Activated CD4-positive, alpha-beta T cell treated with anti-CD3 and anti-CD28 coated beads for 36 hours (primary cell): ENCODE measurements around the gene ASPG. TPM values are rescaled to one million over a fixed set of nuclear protein-coding genes. Genes with fewer than 3 reads are reported as not detected.

ENCODE experiments used
- ATAC-seq: fragments of 200-7000 bp; cut with Tn5 transposase; one replicate; pipeline ENCODE4 v1.10.0; 2021; ENCODE audit warnings: mild to moderate bottlenecking, moderate library complexity
- CTCF ChIA-PET: fragments of 350-600 bp; sonication (Branson Sonifier 250); formaldehyde crosslinking; loops from one replicate; lab custom pipeline; 2021; ENCODE audit warnings: antibody characterized with exemption; lab: Charles Lee
- POLR2A ChIA-PET: fragments of 350-600 bp; sonication (Branson Sonifier 250); formaldehyde crosslinking; loops from one replicate; lab custom pipeline; 2021; ENCODE audit warnings: antibody characterized with exemption, inconsistent platforms; lab: Charles Lee
- DNase-seq: peaks from one replicate; pipeline ENCODE4 v3.0.0-alpha.2; 2020
- H3K27ac Mint-ChIP-seq: one replicate; pipeline ENCODE4 v1.8.0; 2021; ENCODE audit warnings: mixed read lengths
- H3K27me3 Mint-ChIP-seq: one replicate; pipeline ENCODE4 v1.8.0; 2021; ENCODE audit warnings: mixed read lengths
- H3K36me3 Mint-ChIP-seq: one replicate; pipeline ENCODE4 v1.8.0; 2021; ENCODE audit warnings: low read depth, mixed read lengths
- H3K4me1 Mint-ChIP-seq: one replicate; pipeline ENCODE4 v1.8.0; 2021; ENCODE audit warnings: mixed read lengths
- H3K4me3 Mint-ChIP-seq: one replicate; pipeline ENCODE4 v1.8.0; 2021; ENCODE audit warnings: mild to moderate bottlenecking, moderate library complexity, mixed read lengths
- H3K9me3 Mint-ChIP-seq: one replicate; pipeline ENCODE4 v1.8.0; 2021; ENCODE audit warnings: low read depth, mixed read lengths
- intact Hi-C, 2 experiments: fragments of 100-400 bp; cut with DNase I in 1 of 2; cut with micrococcal nuclease in 1 of 2; formaldehyde crosslinking; loops; one replicate each; pipeline versions ENCODE4 v1.14.2 to v1.15.1; 2022 to 2024; cut with DNase I, micrococcal nuclease
- total RNA-seq, 2 experiments: library from RNA; stranded (reverse); gene quantifications; one replicate each; pipeline ENCODE4 v1.2.3, GENCODE V29; 2021

The ASPG gene
- total RNA-seq, 2 experiments from 2014 or later: not detected

DNA sequence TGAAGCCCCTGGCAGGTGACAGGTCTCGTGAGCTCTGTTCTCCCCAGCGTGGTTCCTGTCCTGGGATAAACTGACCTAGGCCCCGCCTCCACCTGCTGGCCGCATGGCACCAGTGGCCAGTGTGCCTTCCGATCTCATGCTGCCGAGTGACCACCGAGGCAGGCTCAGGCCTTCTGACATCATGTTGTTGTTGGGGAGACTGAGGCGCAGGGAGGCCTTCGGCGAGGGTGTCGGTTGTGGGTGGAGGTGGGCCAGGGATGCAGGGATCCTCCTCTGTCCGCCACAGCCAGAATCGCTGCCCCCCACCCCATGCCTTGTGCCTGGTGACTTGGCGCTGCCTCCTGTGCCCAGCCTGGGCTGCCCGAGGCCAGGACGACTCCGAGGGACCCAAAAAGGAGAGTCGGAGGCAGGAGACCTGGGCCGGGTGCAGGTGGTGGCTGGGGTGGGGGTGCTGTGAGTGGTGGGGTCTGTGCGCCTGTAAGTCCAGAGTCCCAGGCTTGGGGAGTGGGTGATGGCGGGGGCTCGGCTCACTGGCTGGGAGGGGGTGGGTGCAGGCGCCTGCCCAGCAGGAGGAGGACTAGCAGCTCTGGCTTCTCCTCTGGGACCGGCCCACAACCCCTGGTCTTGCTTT is 24.3 kb downstream of the ASPG start:
- ATAC-seq: no peak

DNA sequence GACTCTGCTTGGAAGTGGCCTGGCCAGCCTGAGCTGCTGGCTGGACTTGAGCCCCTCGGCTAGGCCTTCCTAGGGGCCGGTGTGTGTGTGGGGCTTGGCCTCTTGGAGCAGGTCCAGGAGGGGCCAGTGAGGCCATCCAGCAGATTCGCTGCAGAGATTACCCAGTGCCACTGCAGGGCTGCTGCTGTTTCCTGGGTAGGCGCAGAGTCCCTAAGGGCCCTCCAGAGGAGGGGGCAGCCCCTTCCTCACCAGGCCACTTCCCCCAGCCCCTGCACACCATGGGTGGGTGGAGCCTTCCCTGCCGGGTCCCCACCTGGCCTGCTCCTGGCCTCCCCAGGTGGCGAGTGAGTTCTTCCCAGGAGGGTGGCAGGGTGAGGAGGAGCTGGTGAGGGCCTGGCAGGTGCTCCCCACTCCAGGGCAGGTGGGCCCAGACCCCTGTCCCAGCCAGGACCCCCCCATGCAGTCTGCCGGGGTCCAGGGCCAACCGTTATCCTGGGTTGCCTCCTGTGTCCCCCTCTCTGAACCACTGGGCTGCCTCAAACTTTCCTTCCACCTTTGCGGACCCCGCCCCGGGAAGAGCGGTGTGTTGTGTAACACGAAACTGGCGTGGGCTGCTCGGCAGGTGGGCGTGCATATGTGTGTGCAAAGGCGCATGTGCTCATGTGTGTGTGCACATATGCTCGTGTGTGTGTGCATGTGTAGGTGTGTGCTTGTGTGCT is 25.1 kb downstream of the ASPG start:
- no peak overlapping the region for H3K4me3 Mint-ChIP-seq
- intact Hi-C loops: no loop called here
- peak; percentile 3 for DNase-seq
- no peak overlapping the region for H3K27ac Mint-ChIP-seq
- peaks cover 5% of the 10 kb centered on the region for H3K27me3 Mint-ChIP-seq
- ATAC-seq: no peak
- no peaks in the 10 kb centered on the region for H3K36me3 Mint-ChIP-seq
- ChIA-PET POLR2A (no interaction called here), CTCF (interaction anchor here (0.7 kb wide), 1 partner anchor 709 kb away, joined by 4 read pairs; no protein-coding TSS in a partner anchor)
- H3K9me3 Mint-ChIP-seq: no peaks in the 10 kb centered on the region
- H3K4me1 Mint-ChIP-seq: no peaks in the 10 kb centered on the region

More for the DNA sequence above, 24.3 kb downstream of the ASPG start:
- Mint-ChIP-seq H3K27ac (no peak overlapping the region), H3K36me3 (no peaks in the 10 kb centered on the region), H3K27me3 (peaks cover under 1% of the 10 kb centered on the region), H3K4me3 (no peak overlapping the region), H3K9me3 (no peaks in the 10 kb centered on the region), H3K4me1 (no peaks in the 10 kb centered on the region)
- peak; percentile 2 for DNase-seq
- CTCF ChIA-PET: interaction anchor here (0.6 to 0.9 kb wide), 3 partner anchors 11 to 709 kb away, joined by 4 read pairs; no protein-coding TSS in a partner anchor
- intact Hi-C loops: no loop called here
- POLR2A ChIA-PET: no interaction called here

DNA sequence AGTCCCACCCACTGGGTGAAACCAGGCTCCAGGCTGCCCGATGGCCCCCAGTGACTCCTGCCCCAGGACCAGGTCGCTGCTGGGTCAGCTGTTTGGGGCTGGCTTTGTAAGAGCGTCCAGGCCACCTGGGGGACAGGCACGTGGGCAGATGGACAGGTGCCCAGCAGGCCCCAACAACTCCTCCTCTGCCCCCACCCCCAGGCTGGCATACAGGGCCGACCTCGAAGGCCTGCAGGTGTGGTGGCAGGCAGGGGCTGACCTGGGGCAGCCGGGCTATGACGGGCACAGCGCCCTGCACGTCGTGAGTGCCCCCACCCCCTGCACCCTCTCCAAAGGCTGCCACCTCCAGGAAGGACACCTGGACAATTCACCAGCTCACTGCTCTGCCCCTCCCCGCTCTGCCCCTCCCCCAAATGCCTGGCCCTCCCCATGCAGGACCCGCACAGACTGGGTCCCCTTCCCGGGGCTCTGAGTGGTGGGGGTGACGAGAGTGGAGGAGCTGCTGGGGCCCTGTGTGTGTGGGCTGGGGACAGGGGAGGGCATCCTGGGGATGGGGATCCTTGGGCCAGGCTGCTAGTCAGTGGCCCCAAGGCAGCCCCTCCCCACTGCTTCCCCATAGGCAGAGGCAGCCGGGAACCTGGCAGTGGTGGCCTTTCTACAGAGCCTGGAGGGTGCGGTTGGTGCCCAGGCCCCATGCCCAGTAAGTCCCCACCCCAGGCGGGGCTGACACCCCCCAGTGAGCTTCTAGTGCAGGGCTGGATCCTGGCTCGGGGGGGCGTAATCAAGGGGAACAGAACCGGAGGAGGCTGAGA is 26.0 kb downstream of the ASPG start:
- H3K4me3 Mint-ChIP-seq: no peak overlapping the region
- intact Hi-C loops: loop anchor here in 1 of 2 experiments (2.0 kb wide), 1 partner anchor 63 kb away; no protein-coding TSS in a partner anchor
- no peaks in the 10 kb centered on the region for H3K9me3 Mint-ChIP-seq
- ATAC-seq (no peak), DNase-seq (peak; percentile 2)
- no peak overlapping the region for H3K27ac Mint-ChIP-seq
- POLR2A ChIA-PET: no interaction called here
- CTCF ChIA-PET: no interaction called here
- H3K36me3 Mint-ChIP-seq: no peaks in the 10 kb centered on the region
- H3K27me3 Mint-ChIP-seq: peaks cover 8% of the 10 kb centered on the region
- no peaks in the 10 kb centered on the region for H3K4me1 Mint-ChIP-seq

DNA sequence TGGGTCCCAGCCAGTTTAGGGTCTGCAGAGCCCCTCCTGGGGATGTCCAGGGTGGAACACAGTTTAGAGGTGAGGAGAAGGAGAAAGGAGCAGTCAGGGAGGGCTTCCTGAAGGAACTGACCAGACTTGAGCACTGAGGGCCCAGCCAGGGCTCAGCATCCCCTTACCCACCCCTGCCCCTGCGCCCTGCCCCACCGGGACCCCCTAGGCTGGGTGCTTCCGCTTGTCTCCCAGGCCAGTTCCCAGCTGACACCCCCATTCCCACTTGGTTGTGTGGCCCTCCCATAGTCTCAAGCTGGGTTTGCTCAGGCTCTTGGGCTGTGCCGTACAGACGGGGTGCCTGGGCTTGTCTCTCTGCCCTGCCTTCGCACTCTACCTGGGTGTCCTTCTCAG is 26.6 kb downstream of the ASPG start:
- intact Hi-C loops: loop anchor here in 1 of 2 experiments (2.0 kb wide), 1 partner anchor 63 kb away; no protein-coding TSS in a partner anchor
- DNase-seq (peak; percentile 1), ATAC-seq (no peak)
- Mint-ChIP-seq H3K4me1 (no peaks in the 10 kb centered on the region), H3K9me3 (no peaks in the 10 kb centered on the region), H3K27me3 (peaks cover 8% of the 10 kb centered on the region), H3K4me3 (no peak overlapping the region), H3K27ac (no peak overlapping the region), H3K36me3 (no peaks in the 10 kb centered on the region)
- CTCF ChIA-PET: no interaction called here
- POLR2A ChIA-PET: no interaction called here

DNA sequence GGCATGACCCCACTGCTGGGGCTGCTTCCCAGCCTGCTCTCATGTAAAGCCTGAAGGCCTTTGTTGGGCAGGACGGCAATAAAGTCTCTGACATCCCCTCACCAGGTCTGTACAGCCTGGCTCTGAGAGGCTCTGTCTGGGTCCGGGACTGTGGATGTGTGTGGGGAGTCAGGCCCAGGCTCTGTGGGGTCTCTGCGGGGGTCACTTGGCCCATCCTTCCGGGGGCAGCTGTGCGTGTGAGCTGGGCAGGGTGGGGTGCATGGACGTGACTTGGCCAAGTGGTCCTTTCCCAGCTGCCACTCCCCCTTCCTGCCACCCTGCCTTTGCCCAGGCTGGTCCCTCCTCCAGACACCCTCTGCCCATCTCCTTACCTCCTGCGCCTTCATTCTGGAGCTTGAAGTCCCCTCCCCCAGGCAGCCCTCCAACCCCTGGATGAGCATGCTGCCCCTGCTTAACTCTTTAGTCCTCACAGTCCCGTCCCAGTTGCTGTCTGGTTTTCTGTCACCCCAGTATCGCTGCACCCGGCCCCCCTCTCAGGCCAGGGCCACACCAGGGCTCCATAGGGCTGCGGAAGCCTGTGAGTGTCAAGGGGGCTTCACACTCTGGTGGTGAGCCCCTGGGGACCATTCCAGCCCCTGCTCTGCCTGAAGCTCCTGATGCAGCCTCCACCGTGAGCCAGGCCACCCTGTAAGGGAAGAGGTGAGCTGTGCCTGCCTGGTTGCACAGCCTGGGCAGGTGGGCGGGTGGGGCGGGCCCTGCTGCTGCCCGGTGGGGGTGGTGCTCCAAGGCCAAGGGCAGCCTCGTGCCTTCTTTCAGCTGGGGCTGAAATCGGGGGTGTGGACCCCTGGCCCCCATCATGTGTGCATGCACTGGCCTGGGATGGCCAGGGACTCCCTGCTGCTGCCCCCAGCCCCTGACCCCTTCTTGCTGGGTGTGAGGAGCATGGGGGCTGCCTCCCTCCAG is 27.4 kb downstream of the ASPG start:
- ChIA-PET POLR2A (no interaction called here), CTCF (no interaction called here)
- Mint-ChIP-seq H3K27me3 (peaks cover 10% of the 10 kb centered on the region), H3K27ac (no peak overlapping the region), H3K4me3 (no peak overlapping the region), H3K36me3 (no peaks in the 10 kb centered on the region), H3K4me1 (no peaks in the 10 kb centered on the region), H3K9me3 (no peaks in the 10 kb centered on the region)
- DNase-seq: peak; percentile 4
- intact Hi-C loops: loop anchor here in 1 of 2 experiments (2.0 kb wide), 1 partner anchor 62 kb away; no protein-coding TSS in a partner anchor
- no peak for ATAC-seq

DNA sequence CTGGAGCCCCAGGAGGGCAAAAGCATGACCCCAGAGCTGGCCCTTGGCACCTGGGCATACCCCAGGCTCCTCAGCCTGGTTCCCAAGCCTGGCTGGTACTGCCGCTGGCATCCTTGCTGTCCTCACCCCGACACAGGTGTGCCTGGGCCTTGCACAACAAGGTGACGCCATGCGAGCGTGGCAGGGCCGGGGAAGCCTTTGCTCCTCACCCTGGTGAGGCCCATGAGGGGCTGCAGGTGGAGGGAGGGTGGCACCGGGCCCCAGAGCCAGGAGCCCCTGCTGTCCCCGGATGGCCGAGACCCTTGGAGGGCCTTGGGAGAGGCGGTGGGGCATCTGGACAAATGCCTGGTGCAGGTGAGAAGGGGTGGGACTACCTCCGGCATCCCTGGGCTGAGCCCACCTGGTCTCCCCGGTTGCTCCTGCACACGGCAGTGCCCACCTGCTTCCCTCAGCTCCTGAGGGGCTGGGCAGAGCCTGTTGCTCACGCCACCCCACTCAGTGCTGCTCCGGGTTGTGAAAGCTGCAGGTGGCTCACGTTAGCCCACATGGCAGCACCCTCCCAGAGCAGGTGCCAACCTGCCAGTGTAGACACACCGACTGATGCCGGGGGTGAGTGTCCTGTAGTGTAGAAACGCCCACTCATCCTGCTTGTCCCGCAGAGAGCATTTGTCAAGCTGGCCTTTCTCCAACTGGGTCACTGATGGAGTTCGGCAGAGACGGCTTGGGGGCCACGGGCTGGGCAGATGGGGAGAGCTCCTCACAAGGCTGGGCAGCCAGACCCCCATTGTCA is 28.3 kb downstream of the ASPG start:
- Mint-ChIP-seq H3K4me3 (no peak overlapping the region), H3K9me3 (no peaks in the 10 kb centered on the region), H3K27me3 (peaks cover 16% of the 10 kb centered on the region), H3K4me1 (no peaks in the 10 kb centered on the region), H3K36me3 (no peaks in the 10 kb centered on the region), H3K27ac (no peak overlapping the region)
- ChIA-PET CTCF (no interaction called here), POLR2A (no interaction called here)
- ATAC-seq (no peak), DNase-seq (peak; percentile 2)
- intact Hi-C loops: loop anchor here in 1 of 2 experiments (2.0 kb wide), 1 partner anchor 61 kb away; no protein-coding TSS in a partner anchor

DNA sequence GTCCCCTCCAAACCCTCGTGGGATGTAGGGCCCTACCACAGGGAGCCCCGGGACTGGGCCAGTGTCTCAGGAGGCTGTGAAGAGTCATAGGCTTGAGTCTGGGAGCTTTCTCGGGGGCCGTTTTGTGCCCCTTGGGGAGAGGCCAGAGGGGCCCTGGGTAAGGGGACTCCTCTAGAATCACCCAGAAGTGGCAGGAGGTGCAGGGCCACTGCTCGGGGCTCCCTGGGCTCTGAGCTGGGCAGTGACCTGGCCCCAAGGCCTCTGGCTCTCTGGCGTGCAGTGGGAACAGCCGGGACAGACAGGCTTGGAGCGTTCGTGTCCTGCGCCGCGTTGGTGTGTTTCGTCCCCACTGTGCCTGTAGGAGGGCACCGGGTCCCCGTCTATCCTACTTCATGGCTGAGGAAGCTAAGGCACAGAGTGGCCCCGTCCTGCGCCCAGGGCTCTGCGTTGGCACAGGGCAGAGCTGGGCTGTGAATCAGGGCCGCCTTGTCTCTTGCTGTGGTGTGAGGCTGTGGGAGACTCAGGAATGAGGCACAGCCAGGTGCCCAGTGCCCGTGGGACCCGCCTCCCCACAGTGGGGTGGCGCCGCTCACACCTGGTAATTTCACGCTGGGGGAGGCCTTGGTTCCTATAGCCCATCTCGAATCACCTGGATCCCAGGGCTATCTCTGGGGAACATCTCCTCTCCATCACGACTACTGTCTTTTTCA is 29.1 kb downstream of the ASPG start:
- ATAC-seq: no peak

DNA sequence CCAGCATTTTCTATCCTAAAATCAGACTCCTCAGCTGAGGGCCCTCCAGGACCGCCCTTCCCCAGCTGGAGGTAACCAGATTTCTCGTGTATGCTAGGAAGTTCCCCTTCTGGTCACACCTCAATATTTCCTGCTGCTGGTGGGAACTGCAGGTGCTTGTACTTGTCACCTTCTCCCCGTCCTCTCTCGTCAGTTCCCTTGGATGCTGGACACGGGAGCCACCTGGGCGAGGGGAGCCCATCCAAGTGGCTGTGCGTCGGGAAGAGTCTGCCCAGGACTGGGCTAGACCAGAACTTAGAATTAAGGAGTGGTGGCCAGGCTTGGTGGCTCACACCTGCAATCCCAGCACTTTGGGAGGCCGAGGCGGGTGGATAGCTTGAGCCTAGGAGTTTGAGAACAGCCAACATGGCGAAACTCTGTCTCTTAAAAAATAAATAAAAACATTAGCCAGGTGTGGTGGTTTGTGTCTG is 29.7 kb downstream of the ASPG start:
- Mint-ChIP-seq H3K4me1 (no peaks in the 10 kb centered on the region), H3K4me3 (no peak overlapping the region), H3K9me3 (no peaks in the 10 kb centered on the region), H3K36me3 (no peaks in the 10 kb centered on the region), H3K27ac (no peak overlapping the region), H3K27me3 (peaks cover 22% of the 10 kb centered on the region)
- POLR2A ChIA-PET: no interaction called here
- intact Hi-C loops: no loop called here
- peak; percentile 1 for DNase-seq
- no peak for ATAC-seq
- CTCF ChIA-PET: no interaction called here

More for the DNA sequence above, 29.1 kb downstream of the ASPG start:
- no peak overlapping the region for H3K27ac Mint-ChIP-seq
- intact Hi-C loops: no loop called here
- H3K27me3 Mint-ChIP-seq: peaks cover 20% of the 10 kb centered on the region
- H3K9me3 Mint-ChIP-seq: no peaks in the 10 kb centered on the region
- H3K36me3 Mint-ChIP-seq: no peaks in the 10 kb centered on the region
- ChIA-PET CTCF (no interaction called here), POLR2A (no interaction called here)
- no peak overlapping the region for H3K4me3 Mint-ChIP-seq
- no peaks in the 10 kb centered on the region for H3K4me1 Mint-ChIP-seq
- DNase-seq: peak; percentile 2

DNA sequence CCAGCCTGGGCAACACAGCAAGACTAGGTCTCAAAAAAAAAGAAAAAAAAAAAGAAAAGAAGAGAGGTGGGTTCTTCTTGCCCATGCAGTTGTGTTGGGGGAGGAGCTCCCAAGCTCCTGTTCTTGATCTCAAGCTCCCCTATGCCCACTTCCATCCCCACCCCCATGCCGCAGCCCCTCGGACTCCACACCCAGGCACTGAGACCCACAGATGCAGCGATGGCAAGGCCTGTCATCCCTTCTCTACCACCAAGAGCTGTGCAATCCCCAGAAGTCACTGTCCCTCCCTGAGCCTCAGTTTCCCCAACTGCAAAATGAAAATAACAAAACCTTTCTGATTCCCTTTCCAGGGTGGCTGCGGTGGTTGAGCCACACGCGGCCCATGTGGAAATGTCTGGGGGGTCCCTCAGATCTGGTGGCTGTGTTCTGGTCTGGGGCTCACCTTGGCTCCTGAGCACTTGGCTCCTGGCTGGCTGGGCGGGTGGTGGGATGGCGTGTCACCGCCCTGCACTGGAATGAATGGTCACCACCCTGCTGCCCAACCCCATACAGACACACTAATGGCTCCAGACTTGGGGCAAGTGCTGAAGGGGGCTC is 30.3 kb downstream of the ASPG start:
- Mint-ChIP-seq H3K27me3 (peaks cover 23% of the 10 kb centered on the region), H3K9me3 (no peaks in the 10 kb centered on the region), H3K4me1 (no peaks in the 10 kb centered on the region), H3K36me3 (no peaks in the 10 kb centered on the region), H3K27ac (no peak overlapping the region), H3K4me3 (no peak overlapping the region)
- ATAC-seq (no peak), DNase-seq (no peak)
- ChIA-PET POLR2A (no interaction called here), CTCF (no interaction called here)
- intact Hi-C loops: no loop called here
